Panc1 (cell line): ENCODE results near the gene IL1R1. TPM values are rescaled to one million over a fixed set of nuclear protein-coding genes. Genes with fewer than 3 reads are reported as not detected.

Source experiments
- ATAC-seq: fragments of 200-7000 bp; cut with Tn5 transposase; 2 replicates; pipeline ENCODE4 v1.9.1; 2020; ENCODE audit warnings: mild to moderate bottlenecking, moderate library complexity
- BruUV-seq: library from RNA; stranded (reverse); fragments of 400-500 nt; replicated peaks from 2 replicates; lab custom pipeline; 2021; lab: Mats Ljungman, UMichigan
- CTCF ChIA-PET: fragments of 300-600 bp; sonication (Branson Sonifier 250); formaldehyde crosslinking; loops from one replicate; lab custom pipeline; 2022; ENCODE audit warnings: antibody characterized with exemption; lab: Charles Lee
- POLR2A ChIA-PET: fragments of 300-600 bp; sonication (Branson Sonifier 250); formaldehyde crosslinking; loops from one replicate; lab custom pipeline; 2022; ENCODE audit warnings: antibody characterized with exemption; lab: Charles Lee
- DNase-seq: peaks from one replicate; pipeline ENCODE4 v3.0.0-alpha.2; 2010; ENCODE audit warnings: low read depth, low spot score
- H3K27ac ChIP-seq: 2 replicates; pipeline ENCODE4 v1.5.1; 2011; ENCODE audit warnings: mild to moderate bottlenecking, low read length, inconsistent platforms
- H3K27me3 ChIP-seq: fragments of 200-500 bp; sonication (Bioruptor generic); 2 replicates; pipeline ENCODE4 v1.6.0; 2014; ENCODE audit warnings: low read length, inconsistent platforms; ENCODE audit not compliant: control insufficient read depth, insufficient read depth
- H3K36me3 ChIP-seq: fragments of 200-500 bp; sonication (Bioruptor generic); 2 replicates; pipeline ENCODE4 v1.5.1; 2014; ENCODE audit warnings: inconsistent platforms, mild to moderate bottlenecking, low read length, moderate library complexity; ENCODE audit not compliant: control insufficient read depth, insufficient read depth
- H3K4me1 ChIP-seq: 2 replicates; pipeline ENCODE4 v1.5.1; 2011; ENCODE audit warnings: inconsistent platforms, mild to moderate bottlenecking, low read length, moderate library complexity; ENCODE audit not compliant: control insufficient read depth, insufficient read depth
- H3K4me3 ChIP-seq, 2 experiments: 2 replicates each; pipeline ENCODE4 v1.5.1; 2011 to 2012; ENCODE audit warnings: low read depth in 2 of 2, low read length in 2 of 2, mild to moderate bottlenecking in 2 of 2, inconsistent platforms in 1 of 2, moderate library complexity in 1 of 2
- H3K9me3 ChIP-seq: fragments of 200-500 bp; sonication (Bioruptor generic); 2 replicates; pipeline ENCODE4 v1.5.1; 2014; ENCODE audit warnings: low read depth, mild to moderate bottlenecking, inconsistent platforms, low read length, moderate library complexity; ENCODE audit not compliant: control insufficient read depth, insufficient read depth
- CTCF ChIP-seq: fragments of 450-650 bp; IDR thresholded peaks from 2 replicates; pipeline ENCODE4 v1.5.1; 2017; ENCODE audit warnings: mild to moderate bottlenecking
- POLR2AphosphoS5 ChIP-seq: IDR thresholded peaks from 2 replicates; pipeline ENCODE4 v1.6.1; 2012; ENCODE audit warnings: mild to moderate bottlenecking, low read depth, low read length, moderate library complexity
- REST ChIP-seq, 2 experiments: IDR thresholded peaks; 2 replicates each; pipeline ENCODE4 v1.6.1; 2011 to 2012; ENCODE audit warnings: low read depth in 2 of 2, control low read depth in 1 of 2, low read length in 1 of 2, mild to moderate bottlenecking in 1 of 2, moderate library complexity in 1 of 2; ENCODE audit not compliant: insufficient read depth in 1 of 2
- SIN3A ChIP-seq: IDR thresholded peaks from 2 replicates; pipeline ENCODE4 v1.6.1; 2012; ENCODE audit warnings: low read depth, mild to moderate bottlenecking, low read length, moderate library complexity, borderline replicate concordance; ENCODE audit not compliant: insufficient read depth
- TCF7L2 ChIP-seq: IDR thresholded peaks from 2 replicates; pipeline ENCODE4 v1.6.1; 2011; ENCODE audit warnings: mild to moderate bottlenecking, low read depth, low read length, inconsistent platforms
- in situ Hi-C: cut with HindIII; loops from 2 replicates; pipeline ENCODE4 v1.10.0; 2016; ENCODE audit warnings: low sequenced_read_pairs, low pct_unique_long_range_greater_than_20kb
- intact Hi-C: fragments of 100-400 bp; cut with micrococcal nuclease; formaldehyde crosslinking; loops from one replicate; pipeline ENCODE4 v1.10.0; 2022; ENCODE audit not compliant: unreplicated experiment
- total RNA-seq: library from RNA; stranded (reverse); gene quantifications from one replicate; pipeline ENCODE4 v1.2.1, GENCODE V29; 2021; ENCODE audit not compliant: unreplicated experiment

Gene IL1R1
- total RNA-seq, 1 experiment from 2014 or later: 7.1 TPM

- no peak for DNase-seq
- CTCF ChIA-PET: no interaction called here
- intact Hi-C loops: no loop called here
- Histone ChIP-seq H3K9me3 (peaks cover 17% of the 10 kb centered on the region; the same call in 1 of the 2 replicates), H3K27ac (no peak overlapping the region), H3K27me3 (no peaks in the 10 kb centered on the region), H3K4me3 (no peak overlapping the region), H3K4me1 (peaks cover 3% of the 10 kb centered on the region; the same call in 1 of the 2 replicates), H3K36me3 (no peaks in the 10 kb centered on the region)
- no peak for ATAC-seq
- in situ Hi-C loops: no loop called here
- BruUV-seq: TSS peak; percentile 34
- TF ChIP-seq REST (IDR thresholded peaks at IDR 0.05; ENCODE audit: insufficient read depth in 1 of 2, low read depth in 2 of 2, low read length in 1 of 2) (no peak), POLR2AphosphoS5 (no peak), TCF7L2 (no peak), CTCF (no peak), SIN3A (no peak)
- POLR2A ChIA-PET: no interaction called here
Observed at GRCh38 chr2:102145934-102146333, 3.4 kb downstream of the IL1R1 start.

GRCh38 chr2:102147935-102148334 is 5.4 kb downstream of the IL1R1 start:
- no peak overlapping the region for H3K4me3 ChIP-seq
- in situ Hi-C loops (no loop called here), intact Hi-C loops (no loop called here)
- ChIA-PET CTCF (no interaction called here), POLR2A (no interaction called here)
- no peaks in the 10 kb centered on the region for H3K36me3 ChIP-seq
- no peaks in the 10 kb centered on the region for H3K4me1 ChIP-seq
- DNase-seq (no peak), ATAC-seq (no peak)
- BruUV-seq: no TSS peak
- TF ChIP-seq SIN3A: no peak
- TF ChIP-seq TCF7L2: no peak
- TF ChIP-seq CTCF: no peak
- no peak for TF ChIP-seq REST (IDR thresholded peaks at IDR 0.05; ENCODE audit: insufficient read depth in 1 of 2, low read depth in 2 of 2, low read length in 1 of 2)
- TF ChIP-seq POLR2AphosphoS5: no peak
- no peaks in the 10 kb centered on the region for H3K27me3 ChIP-seq
- H3K27ac ChIP-seq: no peak overlapping the region
- H3K9me3 ChIP-seq: peaks cover 17% of the 10 kb centered on the region; the same call in 1 of the 2 replicates
